Measurements from ENCODE around the gene METTL9.

DNA sequence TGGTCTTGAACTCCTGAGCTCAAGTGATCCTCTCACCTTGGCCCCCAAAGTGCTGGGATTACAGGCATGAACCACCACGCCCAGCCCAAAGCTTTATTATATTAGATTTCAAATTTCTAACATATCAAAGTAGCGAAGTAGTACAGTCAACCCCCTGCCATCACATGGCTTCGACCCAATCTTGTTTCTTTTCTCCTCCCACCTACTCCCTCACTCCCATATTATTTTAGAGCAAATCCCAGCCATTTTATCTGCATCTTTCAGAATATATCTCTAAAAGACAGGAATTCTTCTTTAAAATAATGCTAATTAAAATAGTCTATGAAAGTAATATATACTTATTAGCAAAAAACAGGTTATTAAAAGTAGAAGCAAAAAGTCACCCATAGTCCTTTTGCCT is 52.1 kb downstream of the METTL9 start:
- TF ChIP-seq POLR2AphosphoS5 (IDR thresholded peaks at IDR 0.05; ENCODE audit: borderline replicate concordance, low read depth, low read length) (no peak), EZH2 (IDR thresholded peaks at IDR 0.05) (no peak), FOXP2 (optimal IDR thresholded peaks at IDR 0.05; ENCODE audit: control extremely low read depth, extremely low read length, insufficient read depth) (no peak)
